Measurements from ENCODE around the gene CENPQ. TPM values are rescaled to one million over a fixed set of nuclear protein-coding genes. Genes with fewer than 3 reads are reported as not detected.

Gene CENPQ
- total and polyA plus RNA-seq, 2 of the 13 experiments (the other 11 are each of a cell fraction or from before 2014, with no cell fraction given) = 9.1 to 20.1 TPM

DNA sequence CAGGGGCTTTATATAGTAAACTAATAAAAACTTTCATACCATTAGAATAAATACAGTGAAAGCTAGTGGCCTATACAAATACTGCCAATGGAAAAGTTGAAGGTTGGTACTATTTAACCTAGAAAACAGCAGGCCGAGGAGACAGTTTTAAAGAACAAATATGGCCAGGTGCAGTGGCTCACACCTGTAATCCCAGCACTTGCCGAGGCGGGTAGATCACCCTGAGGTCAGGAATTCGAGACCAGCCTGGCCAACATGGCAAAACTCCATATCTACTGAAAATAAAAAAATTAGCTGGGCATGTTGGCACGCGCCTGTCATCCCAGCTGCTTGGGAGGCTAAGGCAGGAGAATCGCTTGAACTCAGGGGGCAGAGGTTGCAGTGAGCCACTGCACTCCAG, 61.4 kb downstream of the CENPQ start (continued):
- TF ChIP-seq, protein P1, sequence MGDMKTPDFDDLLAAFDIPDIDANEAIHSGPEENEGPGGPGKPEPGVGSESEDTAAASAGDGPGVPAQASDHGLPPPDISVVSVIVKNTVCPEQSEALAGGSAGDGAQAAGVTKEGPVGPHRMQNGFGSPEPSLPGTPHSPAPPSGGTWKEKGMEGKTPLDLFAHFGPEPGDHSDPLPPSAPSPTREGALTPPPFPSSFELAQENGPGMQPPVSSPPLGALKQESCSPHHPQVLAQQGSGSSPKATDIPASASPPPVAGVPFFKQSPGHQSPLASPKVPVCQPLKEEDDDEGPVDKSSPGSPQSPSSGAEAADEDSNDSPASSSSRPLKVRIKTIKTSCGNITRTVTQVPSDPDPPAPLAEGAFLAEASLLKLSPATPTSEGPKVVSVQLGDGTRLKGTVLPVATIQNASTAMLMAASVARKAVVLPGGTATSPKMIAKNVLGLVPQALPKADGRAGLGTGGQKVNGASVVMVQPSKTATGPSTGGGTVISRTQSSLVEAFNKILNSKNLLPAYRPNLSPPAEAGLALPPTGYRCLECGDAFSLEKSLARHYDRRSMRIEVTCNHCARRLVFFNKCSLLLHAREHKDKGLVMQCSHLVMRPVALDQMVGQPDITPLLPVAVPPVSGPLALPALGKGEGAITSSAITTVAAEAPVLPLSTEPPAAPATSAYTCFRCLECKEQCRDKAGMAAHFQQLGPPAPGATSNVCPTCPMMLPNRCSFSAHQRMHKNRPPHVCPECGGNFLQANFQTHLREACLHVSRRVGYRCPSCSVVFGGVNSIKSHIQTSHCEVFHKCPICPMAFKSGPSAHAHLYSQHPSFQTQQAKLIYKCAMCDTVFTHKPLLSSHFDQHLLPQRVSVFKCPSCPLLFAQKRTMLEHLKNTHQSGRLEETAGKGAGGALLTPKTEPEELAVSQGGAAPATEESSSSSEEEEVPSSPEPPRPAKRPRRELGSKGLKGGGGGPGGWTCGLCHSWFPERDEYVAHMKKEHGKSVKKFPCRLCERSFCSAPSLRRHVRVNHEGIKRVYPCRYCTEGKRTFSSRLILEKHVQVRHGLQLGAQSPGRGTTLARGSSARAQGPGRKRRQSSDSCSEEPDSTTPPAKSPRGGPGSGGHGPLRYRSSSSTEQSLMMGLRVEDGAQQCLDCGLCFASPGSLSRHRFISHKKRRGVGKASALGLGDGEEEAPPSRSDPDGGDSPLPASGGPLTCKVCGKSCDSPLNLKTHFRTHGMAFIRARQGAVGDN (CRISPR knock-in tag; IDR thresholded peaks at IDR 0.05) = peak; percentile 32; the same call in 1 of the 2 replicates
- no peak for TF ChIP-seq SP5 (CRISPR knock-in tag; IDR thresholded peaks at IDR 0.05; ENCODE audit: borderline replicate concordance, low read depth)

DNA sequence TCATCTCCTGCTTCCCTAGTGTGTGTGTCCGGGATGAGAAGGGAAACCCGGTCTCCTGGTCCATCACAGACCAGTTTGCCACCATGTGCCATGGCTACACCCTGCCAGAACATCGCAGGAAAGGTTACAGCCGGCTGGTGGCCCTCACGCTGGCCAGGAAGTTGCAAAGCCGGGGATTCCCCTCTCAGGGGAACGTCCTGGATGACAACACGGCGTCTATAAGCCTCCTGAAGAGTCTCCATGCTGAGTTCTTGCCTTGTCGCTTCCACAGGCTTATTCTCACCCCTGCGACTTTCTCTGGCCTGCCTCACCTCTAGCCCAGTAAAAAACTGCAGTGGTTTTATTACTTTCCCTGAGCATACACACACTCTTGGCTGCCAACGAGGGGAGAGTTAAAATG, 63.4 kb downstream of the CENPQ start:
- Histone ChIP-seq H2AFZ (ENCODE audit: low read length) (peak overlapping the region; percentile 25), H3K4me1 (ENCODE audit: insufficient read depth, low read length) (peaks cover 59% of the 10 kb centered on the region), H3K4me2 (ENCODE audit: low read depth, low read length) (no peak overlapping the region), H3K4me3 (replicated peaks in 1 of 3; ENCODE audit: insufficient read depth in 1 of 3, low read depth in 2 of 3, low read length in 3 of 3) (no peak overlapping the region), H3K9ac (ENCODE audit: insufficient read depth, low read depth, low read length) (no peak overlapping the region), H4K20me1 (ENCODE audit: insufficient read depth, low read length) (no peaks in the 10 kb centered on the region), H3K79me2 (ENCODE audit: insufficient read depth, low read length) (no peaks in the 10 kb centered on the region), H3K9me3 (ENCODE audit: low read length) (no peaks in the 10 kb centered on the region), H3K27me3 (ENCODE audit: control insufficient read depth in 1 of 2, insufficient read depth in 2 of 2, low read length in 2 of 2) (no peaks in the 10 kb centered on the region), H3K27ac (ENCODE audit: extremely low read length, insufficient read depth, low read length) (no peak overlapping the region), H3K36me3 (replicated peaks in 1 of 2; ENCODE audit: control insufficient read depth in 1 of 2, insufficient read depth in 2 of 2, low read length in 2 of 2) (no peaks in the 10 kb centered on the region)
- BruUV-seq (replicated peaks) = no TSS peak
- CTCF ChIA-PET (ENCODE audit: low intra/inter-chr PET ratio, low total read pairs) = no interaction called here
- in situ Hi-C loops (cut with HindIII; ENCODE audit: extremely low pct_ligation_motif_present, low pct_unique_long_range_greater_than_20kb) (loop anchor here (5.0 kb wide), 1 partner anchor 81 kb away; no protein-coding TSS in a partner anchor), intact Hi-C loops (cut with micrococcal nuclease; ENCODE audit: unreplicated experiment) (no loop called here)
- FAIRE-seq (no peak), DNase-seq (ENCODE audit: low spot score) (no peak), ATAC-seq (no peak)
- TF ChIP-seq, protein P1 (CRISPR knock-in tag; IDR thresholded peaks at IDR 0.05) = peak; percentile 36
- TF ChIP-seq SMARCE1 (IDR thresholded peaks at IDR 0.05; ENCODE audit: borderline replicate concordance) = no peak
- no peak for TF ChIP-seq HNF4A (CRISPR knock-in tag; IDR thresholded peaks at IDR 0.05)
- TF ChIP-seq HIVEP1 (CRISPR knock-in tag; IDR thresholded peaks at IDR 0.05) = 0 out of 2 replicates have a peak, but pooled peaks have one; percentile 16
- POLR2A ChIA-PET = no interaction called here
- 94% methylated on average over 12 of the region's 12 CpGs for WGBS (ENCODE audit: low lambda C conversion rate)
